Erythroblast (primary cell): ENCODE results near the gene DUSP10.

Source experiments
- GATA1 ChIP-seq: IDR thresholded peaks from 2 replicates; pipeline ENCODE4 v1.6.1; 2011; ENCODE audit warnings: low read depth, mild to moderate bottlenecking, control low read depth, low read length, moderate library complexity
- POLR2A ChIP-seq: IDR thresholded peaks from 2 replicates; pipeline ENCODE4 v1.6.1; 2011; ENCODE audit warnings: mild to moderate bottlenecking, low read length

DNA sequence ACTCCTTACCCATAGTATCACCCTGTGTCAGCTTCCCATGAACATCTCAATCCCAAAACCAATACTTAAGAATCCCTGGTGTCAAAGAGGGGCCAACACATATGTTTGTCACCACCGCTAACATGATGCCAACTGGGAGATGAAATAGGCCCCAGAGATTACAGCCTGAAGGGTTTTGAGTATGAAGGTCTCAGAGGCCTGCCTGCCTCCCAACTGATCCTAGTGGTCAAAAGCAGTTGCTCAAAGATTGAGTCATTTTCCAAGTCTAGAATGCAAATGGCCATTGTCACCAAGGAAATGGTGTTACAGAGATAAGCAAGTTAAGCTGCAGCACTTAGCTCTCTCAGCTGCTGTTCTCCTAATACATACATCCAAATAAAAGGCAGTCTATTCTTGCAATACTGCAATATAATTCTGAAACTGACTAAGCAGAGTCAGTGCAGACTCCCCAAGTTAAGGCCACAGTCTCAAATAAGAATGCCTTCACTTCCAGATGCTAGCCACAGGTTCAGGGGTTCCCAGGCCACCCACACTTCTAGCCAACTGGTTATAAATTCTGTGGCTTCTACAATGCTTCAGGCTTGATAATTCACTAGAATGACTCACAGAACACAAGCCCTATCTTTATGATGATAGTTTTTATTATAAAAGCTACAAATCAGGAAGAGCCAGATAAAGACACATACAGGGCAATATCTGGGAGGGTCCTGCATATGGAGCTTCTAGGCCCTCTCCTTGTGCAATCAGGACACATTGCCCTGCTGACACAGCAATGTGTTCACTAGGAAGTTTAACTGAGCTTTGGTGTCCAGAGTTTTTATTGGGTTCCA, 18.7 kb downstream of the DUSP10 start:
- no peak for TF ChIP-seq POLR2A
- TF ChIP-seq GATA1: no peak
